Metanephros (tissue), 1 donor: ENCODE results near the gene ANKRD22. TPM values are rescaled to one million over a fixed set of nuclear protein-coding genes. Genes with fewer than 3 reads are reported as not detected.

Source experiments
- total RNA-seq: library from RNA; depleted of rRNA; stranded (reverse); fragments of >200 nt; gene quantifications from one replicate; pipeline ENCODE4 v1.2.3, GENCODE V29; 2014

The ANKRD22 gene
- 0.64 TPM for total RNA-seq

DNA sequence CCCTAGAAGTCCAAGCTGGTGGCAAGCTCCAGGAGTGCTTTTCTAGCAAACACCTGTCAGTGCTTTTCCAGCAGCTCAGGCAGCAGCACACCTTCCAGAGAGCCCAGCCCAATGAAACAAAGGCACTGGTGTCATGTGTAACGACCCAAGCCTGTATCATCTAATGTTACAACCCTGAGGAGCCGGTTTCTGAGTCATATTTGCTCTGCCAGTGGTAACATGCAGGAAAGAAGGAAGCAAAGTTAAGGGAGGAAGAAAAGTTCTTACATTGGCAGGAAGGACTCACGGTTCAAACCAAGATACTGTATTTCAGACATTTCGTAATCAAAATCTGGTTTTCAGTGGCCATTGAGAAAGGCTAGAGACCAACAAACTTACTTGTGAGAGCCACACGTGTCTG lies at the start of gene ANKRD22:
Gene ANKRD22, minus strand, starts transcription at position 139 of the 400 bp plus-strand sequence. CDS start 237 bp downstream, outside the sequence.

GRCh38 chr10:88879534-88880281 lies 28.1 kb upstream of the ANKRD22 start, which contains the start of gene STAMBPL1:
Gene STAMBPL1, plus strand, starts transcription at chr10:88880245. Its CDS starts 21,464 bp downstream, at chr10:88901709.

DNA sequence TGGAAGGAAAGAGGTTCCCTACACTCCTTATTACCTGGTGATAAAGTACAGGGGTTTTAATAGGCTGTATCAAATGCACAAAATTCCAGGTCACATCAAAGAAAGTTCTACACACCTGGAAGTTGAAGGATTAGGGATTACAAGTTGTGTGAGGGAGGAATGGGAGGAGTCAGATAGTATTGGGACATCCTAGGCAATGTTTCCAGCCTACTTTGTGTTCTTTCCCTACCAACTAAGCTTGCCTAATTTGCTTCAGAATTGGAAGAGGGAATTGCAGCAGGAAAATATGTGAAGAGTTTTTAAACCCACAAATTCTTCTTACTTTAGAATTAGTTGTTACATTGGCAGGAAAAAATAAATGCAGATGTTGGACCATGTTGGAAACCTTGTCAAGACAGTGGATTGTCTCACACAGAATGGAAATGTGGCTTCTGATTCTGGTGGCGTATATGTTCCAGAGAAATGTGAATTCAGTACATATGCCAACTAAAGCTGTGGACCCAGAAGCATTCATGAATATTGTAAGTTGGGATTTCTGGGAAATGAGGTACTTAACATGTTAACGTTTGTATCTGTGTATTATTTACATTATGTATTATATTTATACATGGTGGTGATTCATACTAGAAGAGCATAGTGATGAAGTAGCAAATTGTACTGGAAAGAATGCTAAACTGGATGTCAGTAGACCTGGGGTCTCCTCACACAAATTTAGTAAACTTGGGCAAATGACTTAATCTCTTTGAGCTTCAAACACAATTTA lies 48.9 kb downstream of the ANKRD22 start, which contains the start of gene LIPM:
Gene LIPM, plus strand, starts transcription at position 208 of the 763 bp plus-strand sequence. Its CDS starts 167 bp downstream, at position 375.

Other genes starting within 250 kb of the ANKRD22 start
- 0.41 TPM for gene LIPF, start 187.4 kb downstream of the ANKRD22 start, total RNA-seq
- not detected for gene LIPK, start 145.6 kb downstream of the ANKRD22 start, total RNA-seq
- not detected for gene LIPN, start 91.8 kb downstream of the ANKRD22 start, total RNA-seq
- gene LIPM, start 49.1 kb downstream of the ANKRD22 start, total RNA-seq = not detected
- 6.8 TPM for gene STAMBPL1, start 28.4 kb upstream of the ANKRD22 start, total RNA-seq
- gene ACTA2, start 100.9 kb upstream of the ANKRD22 start, total RNA-seq = 220 TPM
- 21.9 TPM for gene FAS, start 139.0 kb upstream of the ANKRD22 start, total RNA-seq